ENCODE data around the gene CBLB.
"Not testable (repeated sequence)": the region's sequence is repeated elsewhere in the genome, so short reads cannot be mapped to it uniquely, and the experiment has no call there.

Gene CBLB

DNA sequence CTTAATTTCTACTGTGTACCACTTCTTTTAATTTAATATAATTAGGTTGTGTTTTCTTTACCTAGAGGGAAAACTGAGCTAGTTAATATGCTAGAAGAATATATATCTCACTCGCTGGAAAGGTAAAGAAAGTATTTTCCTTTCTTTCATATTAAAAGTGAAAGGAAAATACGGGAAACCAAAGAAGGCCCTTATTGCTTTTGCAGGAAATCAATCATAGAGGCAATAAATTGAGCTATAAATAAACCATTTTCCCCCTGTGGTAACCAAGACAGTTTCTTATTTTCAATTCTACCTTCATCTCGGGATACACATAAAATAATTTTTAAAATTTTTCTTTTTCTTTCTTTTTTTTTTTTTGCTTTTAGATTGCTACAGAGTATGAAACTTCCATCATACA, 101.6 kb downstream of the CBLB start:
- TF ChIP-seq, protein P1, sequence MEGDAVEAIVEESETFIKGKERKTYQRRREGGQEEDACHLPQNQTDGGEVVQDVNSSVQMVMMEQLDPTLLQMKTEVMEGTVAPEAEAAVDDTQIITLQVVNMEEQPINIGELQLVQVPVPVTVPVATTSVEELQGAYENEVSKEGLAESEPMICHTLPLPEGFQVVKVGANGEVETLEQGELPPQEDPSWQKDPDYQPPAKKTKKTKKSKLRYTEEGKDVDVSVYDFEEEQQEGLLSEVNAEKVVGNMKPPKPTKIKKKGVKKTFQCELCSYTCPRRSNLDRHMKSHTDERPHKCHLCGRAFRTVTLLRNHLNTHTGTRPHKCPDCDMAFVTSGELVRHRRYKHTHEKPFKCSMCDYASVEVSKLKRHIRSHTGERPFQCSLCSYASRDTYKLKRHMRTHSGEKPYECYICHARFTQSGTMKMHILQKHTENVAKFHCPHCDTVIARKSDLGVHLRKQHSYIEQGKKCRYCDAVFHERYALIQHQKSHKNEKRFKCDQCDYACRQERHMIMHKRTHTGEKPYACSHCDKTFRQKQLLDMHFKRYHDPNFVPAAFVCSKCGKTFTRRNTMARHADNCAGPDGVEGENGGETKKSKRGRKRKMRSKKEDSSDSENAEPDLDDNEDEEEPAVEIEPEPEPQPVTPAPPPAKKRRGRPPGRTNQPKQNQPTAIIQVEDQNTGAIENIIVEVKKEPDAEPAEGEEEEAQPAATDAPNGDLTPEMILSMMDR (IDR thresholded peaks at IDR 0.05; ENCODE audit: unreplicated experiment in 3 of 3), result no peak
- Mint-ChIP-seq H3K36me3 (ENCODE audit: low read depth) (peaks cover 68% of the 10 kb centered on the region), H3K9me3 (peaks cover 17% of the 10 kb centered on the region), H3K27ac (no peak overlapping the region), H3K27me3 (ENCODE audit: low read depth) (no peaks in the 10 kb centered on the region), H3K4me1 (peaks cover 4% of the 10 kb centered on the region), H3K4me3 (no peak overlapping the region)

DNA sequence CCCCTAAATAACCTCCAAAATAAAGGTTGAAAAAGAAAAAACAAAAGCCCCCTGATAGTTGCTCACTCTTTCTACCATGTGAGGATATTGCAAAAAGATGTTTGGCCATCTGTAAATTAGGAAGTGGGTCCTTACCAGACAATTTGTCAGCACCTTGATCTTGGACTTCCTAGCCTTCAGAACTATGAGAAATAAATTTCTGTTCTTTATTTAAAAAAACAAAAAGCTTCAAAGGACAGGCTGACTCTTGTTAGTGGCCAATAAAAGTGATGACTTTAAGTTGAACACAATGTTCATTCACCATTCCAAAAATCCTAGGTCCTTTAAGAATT, 103.5 kb downstream of the CBLB start:
- no peak overlapping the region for H3K4me3 Mint-ChIP-seq
- TF ChIP-seq, protein P1 (IDR thresholded peaks at IDR 0.05; ENCODE audit: unreplicated experiment in 3 of 3), result no peak
- H3K9me3 Mint-ChIP-seq, result peaks cover 25% of the 10 kb centered on the region
- no peak overlapping the region for H3K27ac Mint-ChIP-seq
- peaks cover 78% of the 10 kb centered on the region for H3K36me3 Mint-ChIP-seq (ENCODE audit: low read depth)
- H3K27me3 Mint-ChIP-seq (ENCODE audit: low read depth), result no peaks in the 10 kb centered on the region
- peaks cover 4% of the 10 kb centered on the region for H3K4me1 Mint-ChIP-seq

DNA sequence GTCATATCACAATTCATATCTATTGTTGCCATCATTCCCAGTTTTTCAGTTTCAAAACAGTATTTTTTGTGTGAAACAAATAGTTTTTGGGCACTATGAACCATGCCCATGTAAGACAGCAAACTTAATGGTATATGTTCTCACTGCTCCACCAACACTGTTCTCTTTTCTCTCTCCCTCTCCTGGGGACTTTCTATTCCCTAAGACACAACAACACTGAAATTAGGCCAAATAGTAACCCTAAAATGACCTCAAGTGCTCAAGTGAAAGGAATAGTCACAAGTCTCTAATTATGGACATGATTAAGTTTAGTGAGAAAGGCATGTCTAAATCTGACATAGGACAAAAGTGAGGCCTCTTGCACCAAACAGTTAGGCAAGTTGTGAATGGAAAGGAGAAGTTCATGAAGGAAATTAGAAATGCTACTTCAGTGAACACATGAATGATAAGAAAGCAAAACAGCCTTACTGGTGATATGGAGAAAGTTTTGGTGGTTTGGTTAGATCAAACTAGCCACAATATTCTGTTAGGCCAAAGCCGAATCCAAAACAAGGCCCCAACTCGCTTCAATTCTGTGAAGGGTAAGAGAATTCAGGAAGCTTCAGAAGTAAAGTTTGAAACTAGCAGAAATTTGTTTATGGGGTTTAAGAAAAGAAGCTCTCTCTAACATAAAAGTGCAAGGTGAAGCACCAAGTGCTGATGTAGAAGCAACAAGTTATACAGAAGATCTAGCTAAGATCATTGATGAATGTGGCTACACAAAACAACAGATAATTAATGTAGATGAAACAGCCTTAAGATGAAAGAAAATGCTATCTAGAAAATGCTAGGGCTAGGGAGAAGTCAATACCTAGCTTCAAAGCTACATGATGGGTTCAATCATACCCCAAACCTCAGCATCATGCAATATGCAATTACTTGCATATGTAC, 104.2 kb downstream of the CBLB start:
- peaks cover 4% of the 10 kb centered on the region for H3K4me1 Mint-ChIP-seq
- peaks cover 78% of the 10 kb centered on the region for H3K36me3 Mint-ChIP-seq (ENCODE audit: low read depth)
- no peak overlapping the region for H3K4me3 Mint-ChIP-seq
- H3K27me3 Mint-ChIP-seq (ENCODE audit: low read depth), result no peaks in the 10 kb centered on the region
- TF ChIP-seq, protein P1 (IDR thresholded peaks at IDR 0.05; ENCODE audit: unreplicated experiment in 3 of 3), result no peak
- no peak overlapping the region for H3K27ac Mint-ChIP-seq
- peaks cover 25% of the 10 kb centered on the region for H3K9me3 Mint-ChIP-seq

DNA sequence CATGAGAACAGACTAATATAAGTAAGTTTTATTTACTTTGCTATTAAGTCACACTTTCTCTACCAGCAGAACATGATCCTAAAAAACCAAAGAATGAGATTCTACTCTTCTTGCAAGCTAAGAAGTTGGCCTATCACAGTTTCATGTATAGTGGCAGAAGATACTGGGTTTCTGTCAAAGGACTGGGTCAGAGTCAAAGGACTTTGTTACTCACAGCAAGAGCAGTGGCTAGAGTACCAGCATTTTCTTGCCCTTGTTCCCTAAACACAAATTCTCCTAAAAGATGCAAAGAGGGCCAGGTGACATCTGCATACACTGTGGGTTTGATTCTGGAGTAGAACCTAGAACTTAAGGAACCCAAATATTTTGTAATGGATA, 105.2 kb downstream of the CBLB start:
- Mint-ChIP-seq H3K9me3 (peaks cover 25% of the 10 kb centered on the region), H3K4me1 (peaks cover 4% of the 10 kb centered on the region), H3K27ac (no peak overlapping the region), H3K27me3 (ENCODE audit: low read depth) (no peaks in the 10 kb centered on the region), H3K36me3 (ENCODE audit: low read depth) (peaks cover 78% of the 10 kb centered on the region), H3K4me3 (no peak overlapping the region)
- TF ChIP-seq, protein P1 (IDR thresholded peaks at IDR 0.05; ENCODE audit: unreplicated experiment in 3 of 3), result no peak

DNA sequence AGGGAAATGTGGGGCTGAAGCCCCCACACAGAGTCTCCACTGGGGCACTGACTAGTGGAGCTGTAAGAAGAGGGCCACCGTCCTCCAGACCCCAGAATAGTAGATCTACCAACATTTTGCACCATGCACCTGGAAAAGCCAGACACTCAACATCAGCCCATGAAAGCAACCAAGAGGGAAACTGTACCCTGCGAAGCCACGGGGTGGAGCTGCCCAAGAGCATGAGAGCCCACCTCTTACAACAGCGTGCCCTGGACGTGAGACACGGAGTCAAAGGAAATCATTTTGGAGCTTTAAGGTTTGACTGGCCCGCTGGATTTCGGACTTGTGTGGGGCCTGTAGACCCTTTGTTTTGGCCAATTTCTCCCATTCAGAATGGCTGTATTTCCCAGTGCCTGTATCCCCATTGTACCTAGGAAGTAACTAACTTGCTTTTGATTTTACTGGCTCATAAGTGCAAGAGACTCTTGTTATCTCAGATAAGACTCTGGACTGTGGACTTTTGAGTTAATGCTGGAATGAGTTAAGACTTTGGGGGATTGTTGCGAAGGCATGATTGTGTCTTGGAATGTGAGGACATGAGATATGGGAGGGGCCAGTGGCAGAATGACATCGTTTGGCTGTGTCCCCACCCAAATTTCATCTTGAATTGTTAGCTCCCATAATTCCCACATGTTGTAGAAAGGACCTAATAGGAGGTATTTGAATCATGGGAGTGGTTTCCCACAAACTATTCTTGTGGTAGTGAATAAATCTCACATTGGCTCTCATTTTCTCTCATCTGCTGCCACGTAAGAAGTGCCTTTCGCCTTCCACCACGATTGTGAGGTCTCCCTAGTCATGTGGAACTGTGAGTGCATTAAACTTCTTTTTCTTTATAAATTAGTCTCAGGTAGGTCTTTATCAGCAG, 105.8 kb downstream of the CBLB start:
- Mint-ChIP-seq H3K27me3 (ENCODE audit: low read depth) (no peaks in the 10 kb centered on the region), H3K4me1 (peaks cover 3% of the 10 kb centered on the region)
- TF ChIP-seq, protein P1 (IDR thresholded peaks at IDR 0.05; ENCODE audit: unreplicated experiment in 3 of 3), result no peak

DNA sequence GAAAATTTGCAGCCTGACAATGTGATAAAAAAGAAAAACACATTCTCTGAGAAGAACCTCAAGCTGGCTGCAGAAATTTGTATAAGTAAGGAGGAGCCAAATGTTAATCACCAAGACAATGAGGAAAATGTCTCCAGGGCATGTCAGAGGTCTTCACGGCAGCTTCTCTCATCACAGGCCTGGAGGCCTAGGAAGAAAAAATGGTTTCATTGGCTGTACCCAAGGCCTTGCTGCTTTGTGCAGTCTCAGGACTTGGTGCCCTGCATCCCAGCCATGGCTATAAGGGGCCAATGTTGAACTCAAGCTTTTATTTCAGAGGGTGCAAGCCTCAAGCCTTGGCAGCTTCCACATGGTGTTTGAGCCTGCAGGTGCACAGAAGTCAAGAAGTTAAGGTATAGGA, 106.6 kb downstream of the CBLB start:
- Mint-ChIP-seq H3K9me3 (peaks cover 25% of the 10 kb centered on the region), H3K36me3 (ENCODE audit: low read depth) (peaks cover 81% of the 10 kb centered on the region)
- H3K4me3 Mint-ChIP-seq; H3K27me3 Mint-ChIP-seq (ENCODE audit: low read depth); H3K4me1 Mint-ChIP-seq; H3K27ac Mint-ChIP-seq: not testable (repeated sequence)

More for the DNA sequence above, 105.8 kb downstream of the CBLB start:
- Mint-ChIP-seq H3K36me3 (ENCODE audit: low read depth) (peaks cover 79% of the 10 kb centered on the region), H3K27ac (no peak overlapping the region), H3K4me3 (no peak overlapping the region), H3K9me3 (peaks cover 25% of the 10 kb centered on the region)
